SK-N-SH (cell line): ENCODE measurements around the gene PPP1R3C.

Experiments
- CTCF ChIP-seq: fragments of 200-600 bp; sonication (generic); IDR thresholded peaks from 2 replicates; pipeline ENCODE4 v1.6.1; 2017; ENCODE audit warnings: antibody characterized with exemption, mild to moderate bottlenecking, moderate library complexity
- ELF1 ChIP-seq: IDR thresholded peaks from 2 replicates; pipeline ENCODE4 v1.4.0; 2012
- EP300 ChIP-seq, 2 experiments: IDR thresholded peaks; 2 replicates each; pipeline versions ENCODE4 v1.4.0 to v1.6.1; 2012; ENCODE audit warnings: borderline replicate concordance in 1 of 2, low read depth in 1 of 2, low read length in 1 of 2
- MAX ChIP-seq: IDR thresholded peaks from 2 replicates; pipeline ENCODE4 v1.4.0; 2012; ENCODE audit warnings: low read depth
- NRF1 ChIP-seq: IDR thresholded peaks from 2 replicates; pipeline ENCODE4 v1.6.1; 2012; ENCODE audit warnings: low read depth, mild to moderate bottlenecking, low read length
- POLR2AphosphoS5 ChIP-seq: IDR thresholded peaks from 2 replicates; pipeline ENCODE4 v1.6.1; 2012; ENCODE audit warnings: low read depth, low read length
- TAF1 ChIP-seq: IDR thresholded peaks from 2 replicates; pipeline ENCODE4 v1.6.1; 2012; ENCODE audit warnings: low read depth, mild to moderate bottlenecking, low read length, moderate library complexity, borderline replicate concordance

GRCh38 chr10:91613411-91614187 lies 19.3 kb downstream of the PPP1R3C start:
- TF ChIP-seq POLR2AphosphoS5 (peak; percentile 99), TAF1 (no peak), MAX (peak; percentile 33; the same call in 1 of the 2 replicates), EP300 (IDR thresholded peaks at IDR 0.05; ENCODE audit: borderline replicate concordance in 1 of 2, low read depth in 1 of 2, low read length in 1 of 2) (peak; percentile 86 to 100), CTCF (no peak), ELF1 (peak; percentile 48), NRF1 (no peak)
